ENCODE data around the gene CALHM5. TPM values are rescaled to one million over a fixed set of nuclear protein-coding genes. Genes with fewer than 3 reads are reported as not detected.

The CALHM5 gene
- total and polyA plus RNA-seq, 8 donors: 2.3 to 6.7 (median 5.3) TPM

DNA sequence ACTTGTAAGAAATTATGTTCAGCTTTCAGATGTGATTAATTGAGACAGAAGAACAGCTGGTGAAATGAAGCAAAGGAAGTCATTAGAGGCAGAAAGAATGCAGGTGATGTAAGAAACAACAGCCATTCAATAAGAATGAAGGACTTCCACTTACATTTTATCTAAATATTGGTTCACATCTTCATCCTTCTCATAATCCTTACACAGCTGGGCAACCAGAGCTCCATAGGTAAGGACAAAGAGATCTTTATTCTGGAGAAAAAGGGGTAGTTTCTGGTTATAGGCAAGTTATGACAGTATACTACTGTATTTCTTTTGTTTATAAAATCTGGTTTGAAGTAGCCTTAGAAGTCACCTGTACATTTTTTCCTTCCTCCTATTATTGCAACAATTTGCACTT, 31.7 kb downstream of the CALHM5 start:
- Histone ChIP-seq H3K9me3 (no peaks in the 10 kb centered on the region), H3K4me1 (no peaks in the 10 kb centered on the region), H3K4me3 (no peak overlapping the region), H3K27ac (no peak overlapping the region), H3K36me3 (no peaks in the 10 kb centered on the region), H3K27me3 (peaks cover 4 to 15% of the 10 kb centered on the region in 2 donors)
- TF ChIP-seq, protein P1, sequence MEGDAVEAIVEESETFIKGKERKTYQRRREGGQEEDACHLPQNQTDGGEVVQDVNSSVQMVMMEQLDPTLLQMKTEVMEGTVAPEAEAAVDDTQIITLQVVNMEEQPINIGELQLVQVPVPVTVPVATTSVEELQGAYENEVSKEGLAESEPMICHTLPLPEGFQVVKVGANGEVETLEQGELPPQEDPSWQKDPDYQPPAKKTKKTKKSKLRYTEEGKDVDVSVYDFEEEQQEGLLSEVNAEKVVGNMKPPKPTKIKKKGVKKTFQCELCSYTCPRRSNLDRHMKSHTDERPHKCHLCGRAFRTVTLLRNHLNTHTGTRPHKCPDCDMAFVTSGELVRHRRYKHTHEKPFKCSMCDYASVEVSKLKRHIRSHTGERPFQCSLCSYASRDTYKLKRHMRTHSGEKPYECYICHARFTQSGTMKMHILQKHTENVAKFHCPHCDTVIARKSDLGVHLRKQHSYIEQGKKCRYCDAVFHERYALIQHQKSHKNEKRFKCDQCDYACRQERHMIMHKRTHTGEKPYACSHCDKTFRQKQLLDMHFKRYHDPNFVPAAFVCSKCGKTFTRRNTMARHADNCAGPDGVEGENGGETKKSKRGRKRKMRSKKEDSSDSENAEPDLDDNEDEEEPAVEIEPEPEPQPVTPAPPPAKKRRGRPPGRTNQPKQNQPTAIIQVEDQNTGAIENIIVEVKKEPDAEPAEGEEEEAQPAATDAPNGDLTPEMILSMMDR (IDR thresholded peaks at IDR 0.05): no peak
- ATAC-seq (no peak), DNase-seq (no peak)
- intact Hi-C loops (cut with DNase I): no loop called here

DNA sequence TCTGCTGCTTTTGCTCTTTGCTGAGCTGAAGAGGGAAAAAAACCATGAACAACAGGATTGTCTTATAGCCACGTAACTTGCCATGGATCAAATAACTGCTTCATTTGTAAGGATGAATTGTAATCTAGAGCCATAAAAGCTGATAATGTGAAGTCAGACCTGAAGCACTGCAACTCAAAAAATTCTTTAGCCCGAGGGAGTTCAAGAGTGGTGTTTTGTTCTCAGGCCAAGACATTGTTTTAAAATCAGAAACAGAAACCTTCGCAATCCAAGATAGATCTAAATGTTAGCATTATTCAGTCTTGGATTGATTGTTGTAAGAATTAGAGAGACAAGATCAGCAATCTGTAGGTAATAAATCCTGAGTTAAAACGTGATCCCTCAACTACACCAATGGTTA, 34.2 kb downstream of the CALHM5 start, which contains the start of gene TRAPPC3L:
TSS of gene TRAPPC3L (minus strand) at position 34 of the 400 bp plus-strand sequence. CDS start 170 bp downstream, outside the sequence.
- intact Hi-C loops (cut with DNase I): no loop called here
- Histone ChIP-seq H3K36me3 (no peaks in the 10 kb centered on the region), H3K4me3 (no peak within 1 kb of the TSS), H3K9me3 (no peaks in the 10 kb centered on the region), H3K27me3 (peaks cover 0 to 15% of the 10 kb centered on the region in 2 donors), H3K4me1 (no peaks in the 10 kb centered on the region), H3K27ac (no peak within 1 kb of the TSS)
- TF ChIP-seq, protein P1 (IDR thresholded peaks at IDR 0.05): no peak
- ATAC-seq: no peak
- no peak for DNase-seq

DNA sequence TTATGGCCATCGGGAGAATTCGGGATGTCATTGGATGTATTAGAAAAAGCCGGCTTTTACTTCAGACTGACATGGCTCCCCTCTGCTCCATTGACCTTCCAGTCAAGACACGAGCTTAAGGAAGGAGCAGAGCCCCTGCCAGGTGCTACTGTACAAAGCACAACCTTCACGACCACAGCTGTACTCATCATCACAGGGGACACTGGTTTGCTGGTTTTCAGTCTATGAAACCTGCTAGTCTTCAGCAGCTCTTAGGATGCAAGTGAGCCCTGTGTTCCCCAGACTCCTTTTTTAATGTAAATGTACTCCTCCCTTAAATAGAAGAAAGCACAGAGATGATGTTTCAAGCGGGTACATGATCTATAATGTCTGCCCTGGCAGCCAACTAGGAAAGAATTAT, 35.9 kb downstream of the CALHM5 start:
- intact Hi-C loops (cut with DNase I): no loop called here
- DNase-seq: no peak
- TF ChIP-seq, protein P1 (IDR thresholded peaks at IDR 0.05): no peak
- peaks cover 0 to 11% of the 10 kb centered on the region in 2 donors for H3K27me3 ChIP-seq
- H3K4me3 ChIP-seq: no peak overlapping the region
- no peaks in the 10 kb centered on the region for H3K9me3 ChIP-seq
- no peaks in the 10 kb centered on the region for H3K36me3 ChIP-seq
- ATAC-seq: no peak
- no peak overlapping the region for H3K27ac ChIP-seq
- H3K4me1 ChIP-seq: no peaks in the 10 kb centered on the region

DNA sequence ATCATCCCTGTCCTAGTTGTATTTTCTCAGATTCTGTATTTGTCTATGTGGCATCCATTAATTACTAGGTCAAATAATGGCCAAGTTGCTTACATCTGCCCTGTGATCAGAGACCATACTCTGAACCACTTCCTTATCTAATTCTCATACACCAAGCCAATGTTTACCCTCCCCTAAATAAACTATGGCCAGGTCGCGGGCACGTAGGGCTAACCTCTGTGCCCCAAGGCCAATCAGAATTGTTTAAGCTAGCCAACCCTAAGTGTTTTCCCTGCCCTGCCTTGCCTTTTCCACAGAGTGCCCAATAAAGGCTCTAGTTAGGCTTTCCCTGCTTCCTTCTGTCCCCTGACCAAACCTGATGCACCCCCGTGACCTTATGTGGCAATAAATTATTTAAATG, 39.4 kb downstream of the CALHM5 start:
- Histone ChIP-seq H3K9me3 (no peaks in the 10 kb centered on the region), H3K27me3 (no peaks in the 10 kb centered on the region), H3K27ac (no peak overlapping the region), H3K36me3 (no peaks in the 10 kb centered on the region), H3K4me3 (no peak overlapping the region), H3K4me1 (no peaks in the 10 kb centered on the region)
- intact Hi-C loops (cut with DNase I): no loop called here
- TF ChIP-seq, protein P1 (IDR thresholded peaks at IDR 0.05): no peak
- DNase-seq (no peak), ATAC-seq (no peak)

DNA sequence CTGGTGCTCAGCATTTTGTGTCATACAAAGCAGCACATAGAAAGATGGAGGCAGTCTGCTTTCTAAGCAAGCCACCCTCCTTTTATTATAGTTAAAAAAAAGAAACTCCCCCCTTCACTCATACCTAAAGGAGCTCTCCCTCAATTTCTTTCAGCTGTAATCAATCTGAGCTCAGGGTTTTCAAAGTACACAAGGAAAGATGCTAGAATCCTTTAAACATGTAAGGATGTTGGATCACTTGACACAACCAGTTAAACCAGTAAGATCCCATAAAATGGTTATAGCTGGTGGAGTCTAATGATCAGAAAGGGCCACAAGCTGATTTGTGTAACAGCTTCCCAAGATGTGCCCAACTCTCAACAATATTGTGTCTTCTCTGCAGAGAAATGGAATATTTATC, 42.0 kb downstream of the CALHM5 start, which contains the start of gene CALHM4:
TSS of gene CALHM4 (plus strand) at position 301 of the 400 bp plus-strand sequence. CDS start at position 344, 43 bp downstream.
- DNase-seq (no peak), ATAC-seq (no peak)
- H3K9me3 ChIP-seq: no peaks in the 10 kb centered on the region
- H3K4me3 ChIP-seq: no peak within 1 kb of the TSS
- no peaks in the 10 kb centered on the region for H3K36me3 ChIP-seq
- intact Hi-C loops (cut with DNase I): no loop called here
- no peaks in the 10 kb centered on the region for H3K27me3 ChIP-seq
- TF ChIP-seq, protein P1 (IDR thresholded peaks at IDR 0.05): no peak
- H3K27ac ChIP-seq: no peak within 1 kb of the TSS
- H3K4me1 ChIP-seq: no peaks in the 10 kb centered on the region

All from left lung (tissue), 10 donors.